T47D (cell line): ENCODE measurements around the gene SRD5A1.

Source experiments
- DNase-seq, 2 experiments: peaks; one replicate each; pipeline versions ENCODE4 v3.0.0 to v3.0.0-alpha.2; 2011 to 2012; ENCODE audit warnings: low read depth in 1 of 2, low spot score in 1 of 2
- JUND ChIP-seq: IDR thresholded peaks from 2 replicates; pipeline ENCODE4 v1.6.1; 2012; ENCODE audit warnings: low read depth
- in situ Hi-C: cut with HindIII; loops from 2 replicates; pipeline ENCODE4 v1.10.0; 2016; ENCODE audit warnings: low sequenced_read_pairs, low pct_unique_long_range_greater_than_20kb

SRD5A1 gene

GRCh38 chr5:6707852-6708251 is 74.6 kb downstream of the SRD5A1 start:
- TF ChIP-seq JUND, result no peak
- in situ Hi-C loops, result no loop called here
- no peak for DNase-seq

- no peak for TF ChIP-seq JUND
- in situ Hi-C loops, result no loop called here
- DNase-seq, result no peak
Observed at GRCh38 chr5:6708814-6709213, 75.6 kb downstream of the SRD5A1 start.

GRCh38 chr5:6710070-6710469 is 76.8 kb downstream of the SRD5A1 start:
- DNase-seq, result no peak
- in situ Hi-C loops, result no loop called here
- TF ChIP-seq JUND, result no peak

DNA sequence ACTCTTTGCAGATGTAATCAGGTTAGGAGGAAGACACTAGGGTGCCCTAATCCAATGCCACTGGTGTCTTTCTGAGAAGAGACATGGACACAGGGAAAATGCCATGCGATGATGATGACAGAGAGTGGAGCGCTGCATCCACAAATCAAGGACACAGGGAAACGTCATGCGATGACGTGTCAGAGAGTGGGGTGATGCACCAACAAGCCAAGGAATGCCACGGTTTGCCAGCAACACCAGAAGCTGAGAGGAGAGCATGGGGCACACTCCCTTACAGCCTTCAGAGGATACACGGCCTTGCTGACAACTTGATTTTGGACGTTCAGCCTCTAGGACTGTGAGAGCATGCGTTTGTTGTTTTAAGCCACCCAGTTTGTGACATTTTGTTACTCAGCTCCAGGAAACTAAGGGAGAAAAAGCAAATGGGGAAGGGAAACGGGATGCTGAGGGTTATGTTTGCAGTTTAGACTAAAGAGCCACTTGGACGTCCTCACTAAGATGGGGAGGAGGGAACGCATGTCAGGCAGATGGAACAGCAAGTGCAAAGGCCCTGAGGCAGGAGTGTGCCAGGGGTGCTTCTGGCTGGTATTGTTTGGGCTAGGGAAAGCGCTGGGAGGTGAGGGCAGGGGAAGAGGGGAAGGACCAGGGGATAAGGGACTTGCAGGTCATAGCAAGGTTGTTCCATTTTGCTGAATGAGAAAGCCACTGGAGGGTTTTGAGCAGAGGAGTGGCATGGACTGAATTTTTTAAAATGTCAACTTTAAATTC is 77.5 kb downstream of the SRD5A1 start:
- TF ChIP-seq JUND, result no peak
- no peak for DNase-seq
- in situ Hi-C loops, result no loop called here

DNA sequence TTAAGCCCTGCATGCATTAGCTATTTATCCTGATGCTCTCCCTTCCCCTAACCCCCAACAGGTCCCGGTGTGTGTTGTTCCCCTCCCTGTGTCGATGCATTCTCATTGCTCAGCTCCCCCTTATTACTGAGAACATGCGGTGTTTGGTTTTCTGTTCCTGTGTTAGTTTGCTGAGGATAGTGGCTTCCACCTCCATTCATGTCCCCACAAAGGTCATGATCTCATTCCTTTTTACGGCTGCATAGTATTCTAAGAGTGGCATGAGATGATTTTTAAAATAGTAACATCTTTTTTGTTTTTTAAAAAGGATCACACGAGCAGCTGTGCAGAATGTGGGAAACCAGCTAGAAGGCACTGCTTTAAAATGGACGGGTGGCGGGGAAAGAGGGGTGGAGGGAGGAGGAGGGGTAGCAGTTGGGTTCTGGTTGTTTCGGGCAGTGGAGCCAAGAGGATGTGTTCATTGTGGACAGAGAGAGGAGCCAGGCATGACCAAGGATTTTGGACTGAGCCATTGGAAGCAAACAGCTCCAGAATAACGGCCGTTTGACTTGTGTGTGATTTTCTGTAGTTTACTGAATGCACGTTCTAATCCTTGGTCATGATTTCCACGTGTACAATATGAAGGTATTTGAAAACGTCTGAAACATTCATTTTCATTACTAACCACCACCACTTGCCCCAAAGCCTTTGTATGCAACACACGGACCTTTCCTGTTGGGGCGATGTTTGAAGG is 78.3 kb downstream of the SRD5A1 start:
- in situ Hi-C loops, result no loop called here
- TF ChIP-seq JUND, result no peak
- DNase-seq, result no peak

GRCh38 chr5:6712142-6712576 is 78.9 kb downstream of the SRD5A1 start:
- peak in 1 of 2 experiments; percentile 61 for DNase-seq
- in situ Hi-C loops, result no loop called here
- TF ChIP-seq JUND, result no peak

DNA sequence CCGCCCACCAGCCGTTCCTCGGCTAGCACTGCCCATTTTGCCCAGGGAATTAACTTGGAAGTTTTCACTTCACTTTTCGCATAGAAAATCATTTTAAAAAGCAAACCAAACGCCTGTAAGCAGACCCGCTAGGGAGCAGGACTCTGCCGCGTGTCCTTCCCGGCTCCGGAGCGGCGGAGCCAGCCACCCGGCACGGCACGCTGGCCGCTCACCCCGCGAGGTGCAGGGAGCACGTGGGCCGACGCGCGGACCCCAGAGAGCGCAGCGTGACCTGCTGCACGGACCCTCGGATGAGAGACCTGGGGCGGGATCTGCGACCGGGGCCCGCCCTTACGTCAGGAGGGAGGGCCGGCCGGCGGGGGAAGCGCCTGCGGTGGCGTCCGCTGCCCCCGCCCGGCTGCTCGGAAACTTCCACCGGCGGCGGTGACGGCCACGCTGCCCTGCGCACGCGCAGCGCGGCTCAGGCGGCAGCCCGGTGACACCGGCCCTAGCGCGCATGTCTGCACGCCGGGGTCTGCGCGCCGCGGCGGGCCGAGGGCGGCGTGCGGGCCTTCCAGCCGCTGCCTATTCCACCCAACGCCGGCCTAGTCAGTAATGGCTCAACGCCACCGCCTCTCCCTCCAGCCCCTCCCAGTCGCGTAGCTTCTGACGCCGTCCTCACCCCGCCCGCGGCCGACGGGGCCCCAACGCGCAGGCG is 79.5 kb downstream of the SRD5A1 start:
- in situ Hi-C loops, result no loop called here
- no peak for TF ChIP-seq JUND
- DNase-seq, result peak in 1 of 2 experiments; percentile 97

GRCh38 chr5:6713274-6714225 is 80.3 kb downstream of the SRD5A1 start, which contains the start of gene TENT4A:
TSS of gene TENT4A (plus strand) at chr5:6713432. CDS start at chr5:6713984, 552 bp downstream.
- in situ Hi-C loops, result no loop called here
- peak; percentile 35 to 97 for DNase-seq
- TF ChIP-seq JUND, result no peak

DNA sequence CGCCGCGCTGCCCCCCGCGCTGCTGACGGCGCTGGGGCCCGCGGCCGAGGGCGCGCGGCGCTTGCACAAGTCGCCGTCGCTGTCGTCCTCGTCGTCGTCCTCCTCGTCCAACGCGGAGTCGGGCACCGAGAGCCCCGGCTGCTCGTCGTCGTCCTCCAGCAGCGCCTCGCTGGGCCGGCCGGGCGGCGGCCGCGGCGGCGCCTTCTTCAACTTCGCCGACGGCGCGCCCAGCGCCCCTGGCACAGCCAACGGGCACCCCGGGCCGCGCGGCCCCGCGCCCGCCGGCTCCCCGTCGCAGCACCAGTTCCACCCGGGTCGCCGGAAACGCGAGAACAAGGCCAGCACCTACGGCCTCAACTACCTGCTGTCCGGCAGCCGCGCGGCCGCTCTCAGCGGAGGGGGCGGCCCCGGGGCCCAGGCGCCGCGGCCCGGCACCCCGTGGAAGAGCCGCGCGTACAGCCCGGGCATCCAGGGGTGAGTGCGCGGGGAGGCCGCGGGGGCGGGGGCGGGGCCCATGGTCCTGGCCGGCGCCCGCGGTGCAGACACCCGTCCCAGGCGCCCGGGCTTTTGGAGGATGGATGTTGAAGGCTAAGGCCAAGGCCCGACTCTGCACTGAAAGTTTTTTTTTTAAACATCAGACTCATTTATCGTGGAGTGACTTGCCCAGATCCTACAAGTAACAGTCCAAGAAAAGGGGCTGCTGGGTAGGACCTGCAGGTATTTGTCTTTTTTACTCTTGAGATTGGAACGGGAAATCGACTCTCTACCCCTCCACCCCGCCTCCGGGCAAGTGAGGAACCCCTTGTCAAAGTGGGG is 81.2 kb downstream of the SRD5A1 start:
- peak; percentile 24 to 50 for DNase-seq
- TF ChIP-seq JUND, result no peak
- in situ Hi-C loops, result no loop called here

DNA sequence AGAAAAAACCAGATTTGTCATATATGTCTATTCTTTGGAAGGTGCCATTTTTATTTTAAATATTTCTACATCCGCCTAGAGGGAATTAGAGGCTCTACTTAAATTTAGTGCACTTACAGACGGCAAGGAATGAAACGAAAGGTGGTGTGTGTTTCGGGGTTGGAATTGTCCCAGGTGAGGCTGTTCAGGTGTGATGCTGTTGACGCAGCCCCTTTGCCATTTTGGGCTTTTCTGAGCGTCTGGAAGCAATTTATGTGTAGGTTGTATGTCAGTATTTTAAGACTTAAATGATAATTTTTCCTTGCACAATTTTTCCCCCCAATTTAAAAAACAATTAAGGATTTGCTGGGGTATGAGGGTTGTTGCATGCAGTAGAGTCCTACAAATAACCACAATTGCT is 82.0 kb downstream of the SRD5A1 start:
- no peak for TF ChIP-seq JUND
- in situ Hi-C loops, result no loop called here
- no peak for DNase-seq

- DNase-seq, result no peak
- in situ Hi-C loops, result no loop called here
- no peak for TF ChIP-seq JUND
Observed at GRCh38 chr5:6715758-6716628, 82.8 kb downstream of the SRD5A1 start.
